HepG2 (cell line): ENCODE measurements around the gene DLL1. TPM values are rescaled to one million over a fixed set of nuclear protein-coding genes. Genes with fewer than 3 reads are reported as not detected.
A peak's percentile ranks its signal among the peaks of the same experiment; 100 is the strongest.

Source experiments
- ATF1 ChIP-seq: IDR thresholded peaks from 2 replicates; pipeline ENCODE4 v1.6.1; 2016; ENCODE audit warnings: mild to moderate bottlenecking, control low read depth
- CBX5 ChIP-seq: sonication (generic); formaldehyde crosslinking; IDR thresholded peaks from 2 replicates; pipeline ENCODE4 v1.4.0; 2020; ENCODE audit warnings: missing genetic modification reagents, borderline replicate concordance
- CHD2 ChIP-seq: IDR thresholded peaks from 2 replicates; pipeline ENCODE4 v1.6.1; 2011; ENCODE audit warnings: low read depth, low read length, improper control_type of control experiment
- HNF1B ChIP-seq: sonication (generic); formaldehyde crosslinking; IDR thresholded peaks from 2 replicates; pipeline ENCODE4 v1.5.1; 2020; ENCODE audit warnings: mild to moderate bottlenecking, moderate library complexity, missing genetic modification reagents
- KLF16 ChIP-seq, 2 experiments: sonication (generic) in 1 of 2; formaldehyde crosslinking in 1 of 2; IDR thresholded peaks; 2 replicates each; pipeline versions ENCODE4 v1.6.1 to v1.8.0; 2016 to 2023; ENCODE audit warnings: missing genetic modification reagents in 2 of 2, missing compliant biosample characterization in 1 of 2
- PRDM4 ChIP-seq: sonication (generic); formaldehyde crosslinking; IDR thresholded peaks from 2 replicates; pipeline ENCODE4 v1.9.0; 2021; ENCODE audit warnings: missing genetic modification reagents, borderline replicate concordance
- ZBTB34 ChIP-seq: sonication (generic); formaldehyde crosslinking; IDR thresholded peaks from 2 replicates; pipeline ENCODE4 v1.8.0; 2022; ENCODE audit warnings: mild to moderate bottlenecking, missing genetic modification reagents
- ZBTB38 ChIP-seq: sonication (generic); formaldehyde crosslinking; IDR thresholded peaks from 2 replicates; pipeline ENCODE4 v1.5.1; 2020; ENCODE audit warnings: mild to moderate bottlenecking, missing genetic modification reagents
- ZNF407 ChIP-seq: sonication (generic); formaldehyde crosslinking; IDR thresholded peaks from one replicate; pipeline ENCODE4 v1.5.1; 2020; ENCODE audit warnings: mild to moderate bottlenecking, missing genetic modification reagents; ENCODE audit errors: not compliant biosample characterization
- ZNF446 ChIP-seq: sonication (generic); formaldehyde crosslinking; IDR thresholded peaks from 2 replicates; pipeline ENCODE4 v1.5.0; 2020; ENCODE audit warnings: mild to moderate bottlenecking, missing genetic modification reagents
- ZNF546 ChIP-seq: sonication (generic); formaldehyde crosslinking; conservative IDR thresholded peaks from 2 replicates; pipeline ENCODE4 v1.8.1; 2023; ENCODE audit warnings: mild to moderate bottlenecking, missing genetic modification reagents
- ZNF776 ChIP-seq: sonication (generic); formaldehyde crosslinking; IDR thresholded peaks from 2 replicates; pipeline ENCODE4 v1.4.0; 2020; ENCODE audit warnings: mild to moderate bottlenecking, missing genetic modification reagents
- ZSCAN9 ChIP-seq: IDR thresholded peaks from 2 replicates; pipeline ENCODE4 v1.6.1; 2016; ENCODE audit warnings: borderline replicate concordance
- polyA plus RNA-seq, 8 experiments: library from polyadenylated mRNA; depleted of rRNA in 3 of 8; stranded (reverse) in 7 of 8; unstranded in 1 of 8; fragments of >200 nt; fragmentation: Illumina TruSeq in 4 of 8; extraction: Trizol in 4 of 8; gene quantifications; 2 replicates each; pipeline versions ENCODE4 v1.2.1 to v1.2.3, GENCODE V29; 2011 to 2016; ENCODE audit warnings: low read depth in 4 of 8, missing spikeins in 1 of 8, mixed read lengths in 1 of 8; ENCODE audit not compliant: insufficient read depth in 1 of 8
- total RNA-seq, 5 experiments: library from RNA; depleted of rRNA; stranded (reverse); fragments of >200 nt; fragmentation: Illumina TruSeq; extraction: Trizol; gene quantifications; 2 replicates each; pipeline ENCODE4 v1.2.3, GENCODE V29; 2016; ENCODE audit warnings: low read depth in 1 of 5

Gene DLL1
- total and polyA plus RNA-seq, 2 of the 13 experiments (the other 11 are each of a cell fraction or from before 2014, with no cell fraction given): not detected

- peak; percentile 42; the same call in 1 of the 2 replicates for TF ChIP-seq HNF1B
- peak; percentile 77 for TF ChIP-seq ZNF407 (CRISPR knock-in tag)
- no peak for TF ChIP-seq CBX5 (CRISPR knock-in tag)
- TF ChIP-seq ZNF776 (CRISPR knock-in tag): 0 out of 2 replicates have a peak, but pooled peaks have one; percentile 23
- no peak for TF ChIP-seq PRDM4 (CRISPR knock-in tag)
- TF ChIP-seq ZSCAN9: 0 out of 2 replicates have a peak, but pooled peaks have one; percentile 34
- no peak for TF ChIP-seq ATF1 (CRISPR knock-in tag)
- peak in 1 of 2 experiments; percentile 22; a peak in 1 of 4 replicates for TF ChIP-seq KLF16 (CRISPR knock-in tag; IDR thresholded peaks at IDR 0.05)
- TF ChIP-seq CHD2: peak; percentile 82
- 0 out of 2 replicates have a peak, but pooled peaks have one; percentile 25 for TF ChIP-seq ZBTB34
- peak; percentile 59; the same call in 1 of the 2 replicates for TF ChIP-seq ZNF546 (CRISPR knock-in tag)
- 0 out of 2 replicates have a peak, but pooled peaks have one; percentile 24 for TF ChIP-seq ZBTB38 (CRISPR knock-in tag)
- 0 out of 2 replicates have a peak, but pooled peaks have one; percentile 12 for TF ChIP-seq ZNF446 (CRISPR knock-in tag)
Measured at GRCh38 chr6:170295510-170296422, 4.9 kb upstream of the DLL1 start (continued).
